ENCODE measurements around the gene ZFY. TPM values are rescaled to one million over a fixed set of nuclear protein-coding genes. Genes with fewer than 3 reads are reported as not detected.

ZFY gene
- total and polyA plus RNA-seq, 10 of the 15 experiments (the other 5 are each of a cell fraction or from before 2014, with no cell fraction given): not detected

DNA sequence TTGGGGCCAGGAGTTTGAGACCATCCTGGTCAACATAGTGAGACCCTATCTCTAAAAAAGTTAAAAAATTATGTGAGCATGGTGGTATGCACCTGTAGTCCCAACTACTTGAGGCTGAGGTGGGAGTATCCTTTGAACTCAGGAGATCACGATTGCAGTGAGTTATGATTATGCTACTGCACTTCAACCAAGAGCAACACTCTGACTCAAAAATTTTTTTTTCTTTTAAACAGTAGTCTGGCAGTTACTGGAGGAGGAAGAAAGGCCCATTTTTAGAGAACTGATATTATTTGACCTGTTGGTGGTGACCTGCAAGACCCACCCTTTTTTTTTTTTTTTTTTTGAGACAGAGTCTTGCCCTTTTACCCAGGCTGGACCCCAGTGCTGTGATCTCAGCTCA lies 29.6 kb downstream of the ZFY start:
- ChIA-PET SMC1A (ENCODE audit: uncharacterized antibody, unreplicated experiment) (no interaction called here), CTCF (no interaction called here), RAD21 (ENCODE audit: unreplicated experiment) (no interaction called here), POLR2A (no interaction called here)
- no CpG with 5 or more reads among the region's 1 CpG for WGBS (ENCODE audit: insufficient coverage, insufficient replicate concordance, low lambda C conversion rate, missing lambda C conversion rate)
- no peaks in the 10 kb centered on the region for H3K4me1 ChIP-seq (ENCODE audit: control insufficient read depth, insufficient read depth, low read length)
- no peaks in the 10 kb centered on the region for H3K27me3 ChIP-seq (replicated peaks in 1 of 2; ENCODE audit: control insufficient read depth in 2 of 2, insufficient read depth in 2 of 2, low read length in 1 of 2)
- ATAC-seq (no peak), DNase-seq (ENCODE audit: low read depth, low spot score) (no peak), FAIRE-seq (no peak)
- no TSS peak for BruUV-seq (replicated peaks)
- H3K4me2 ChIP-seq (ENCODE audit: control insufficient read depth, insufficient read depth): no peak overlapping the region
- H3K4me3 ChIP-seq: no peak overlapping the region
- H3K9ac ChIP-seq (ENCODE audit: control insufficient read depth, insufficient read depth, low read length): no peak overlapping the region
- H3K79me2 ChIP-seq (ENCODE audit: control insufficient read depth, insufficient read depth, low read length): no peaks in the 10 kb centered on the region
- intact Hi-C loops (cut with micrococcal nuclease; ENCODE audit: unreplicated experiment): no loop called here
- H3K27ac ChIP-seq (ENCODE audit: control insufficient read depth, insufficient read depth): no peak overlapping the region
- H3K36me3 ChIP-seq (ENCODE audit: control insufficient read depth in 2 of 2, insufficient read depth in 2 of 2, low read length in 1 of 2): no peaks in the 10 kb centered on the region
- no peaks in the 10 kb centered on the region for H4K20me1 ChIP-seq (ENCODE audit: control insufficient read depth, insufficient read depth)
- in situ Hi-C loops (cut with MboI): no loop called here
- no peaks in the 10 kb centered on the region for H3K9me3 ChIP-seq (replicated peaks; ENCODE audit: control insufficient read depth, insufficient read depth, low read length)
- no peak overlapping the region for H2AFZ ChIP-seq (ENCODE audit: control insufficient read depth, low read depth, low read length)
- TF ChIP-seq MYB (IDR thresholded peaks at IDR 0.05; ENCODE audit: borderline replicate concordance, low read depth, low read length) (no peak), JUND (IDR thresholded peaks at IDR 0.05; ENCODE audit: low read depth, low read length) (no peak), E2F4 (IDR thresholded peaks at IDR 0.05; ENCODE audit: low read depth, low read length) (no peak), NR2C1 (IDR thresholded peaks at IDR 0.05) (no peak), ATF3 (IDR thresholded peaks at IDR 0.05; ENCODE audit: borderline replicate concordance, extremely low read depth, low read depth, low read length) (no peak), EED (IDR thresholded peaks at IDR 0.05; ENCODE audit: low read depth) (no peak), EGR1 (IDR thresholded peaks at IDR 0.05; ENCODE audit: borderline replicate concordance in 1 of 2, low read depth in 2 of 2, low read length in 2 of 2) (no peak), NFYB (IDR thresholded peaks at IDR 0.05; ENCODE audit: insufficient read depth, low read depth, low read length) (no peak), ZBED1 (IDR thresholded peaks at IDR 0.05; ENCODE audit: borderline replicate concordance) (no peak), ZBTB11 (CRISPR knock-in tag; IDR thresholded peaks at IDR 0.05) (no peak), FOXM1 (IDR thresholded peaks at IDR 0.05; ENCODE audit: low read depth, low read length) (no peak), CEBPZ (IDR thresholded peaks at IDR 0.05; ENCODE audit: low read depth, low read length) (no peak)
- TF ChIP-seq, protein P1, sequence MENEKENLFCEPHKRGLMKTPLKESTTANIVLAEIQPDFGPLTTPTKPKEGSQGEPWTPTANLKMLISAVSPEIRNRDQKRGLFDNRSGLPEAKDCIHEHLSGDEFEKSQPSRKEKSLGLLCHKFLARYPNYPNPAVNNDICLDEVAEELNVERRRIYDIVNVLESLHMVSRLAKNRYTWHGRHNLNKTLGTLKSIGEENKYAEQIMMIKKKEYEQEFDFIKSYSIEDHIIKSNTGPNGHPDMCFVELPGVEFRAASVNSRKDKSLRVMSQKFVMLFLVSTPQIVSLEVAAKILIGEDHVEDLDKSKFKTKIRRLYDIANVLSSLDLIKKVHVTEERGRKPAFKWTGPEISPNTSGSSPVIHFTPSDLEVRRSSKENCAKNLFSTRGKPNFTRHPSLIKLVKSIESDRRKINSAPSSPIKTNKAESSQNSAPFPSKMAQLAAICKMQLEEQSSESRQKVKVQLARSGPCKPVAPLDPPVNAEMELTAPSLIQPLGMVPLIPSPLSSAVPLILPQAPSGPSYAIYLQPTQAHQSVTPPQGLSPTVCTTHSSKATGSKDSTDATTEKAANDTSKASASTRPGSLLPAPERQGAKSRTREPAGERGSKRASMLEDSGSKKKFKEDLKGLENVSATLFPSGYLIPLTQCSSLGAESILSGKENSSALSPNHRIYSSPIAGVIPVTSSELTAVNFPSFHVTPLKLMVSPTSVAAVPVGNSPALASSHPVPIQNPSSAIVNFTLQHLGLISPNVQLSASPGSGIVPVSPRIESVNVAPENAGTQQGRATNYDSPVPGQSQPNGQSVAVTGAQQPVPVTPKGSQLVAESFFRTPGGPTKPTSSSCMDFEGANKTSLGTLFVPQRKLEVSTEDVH (IDR thresholded peaks at IDR 0.05; ENCODE audit: low read depth, partially characterized antibody): no peak
